ENCODE results near the gene TWNK.

The TWNK gene

GRCh38 chr10:100993986-100994708 lies 6.8 kb downstream of the TWNK start:
- Histone ChIP-seq H3K27me3 (no peaks in the 10 kb centered on the region), H3K9me3 (no peaks in the 10 kb centered on the region), H3K4me3 (ENCODE audit: low read depth in 1 of 2, low read length in 1 of 2) (no peak overlapping the region), H3K4me1 (ENCODE audit: control insufficient read depth in 1 of 2, insufficient read depth in 1 of 2, low read depth in 1 of 2, low read length in 1 of 2) (peaks cover 22 to 25% of the 10 kb centered on the region in 2 experiments), H3K36me3 (no peaks in the 10 kb centered on the region), H3K27ac (no peak overlapping the region)
- no peak for TF ChIP-seq CTCF (IDR thresholded peaks at IDR 0.05)

- Histone ChIP-seq H3K9me3 (no peaks in the 10 kb centered on the region), H3K36me3 (no peaks in the 10 kb centered on the region), H3K4me1 (ENCODE audit: control insufficient read depth in 1 of 2, insufficient read depth in 1 of 2, low read depth in 1 of 2, low read length in 1 of 2) (peaks cover 27 to 32% of the 10 kb centered on the region in 2 experiments), H3K4me3 (ENCODE audit: low read depth in 1 of 2, low read length in 1 of 2) (no peak overlapping the region), H3K27ac (no peak overlapping the region), H3K27me3 (no peaks in the 10 kb centered on the region)
- TF ChIP-seq CTCF (IDR thresholded peaks at IDR 0.05): no peak
Observed at GRCh38 chr10:100995181-100995580, 7.8 kb downstream of the TWNK start.

GRCh38 chr10:100996678-100997359 lies 9.5 kb downstream of the TWNK start:
- Histone ChIP-seq H3K36me3 (no peaks in the 10 kb centered on the region), H3K4me3 (ENCODE audit: low read depth in 1 of 2, low read length in 1 of 2) (peak overlapping the region; percentile 91 to 94), H3K27me3 (no peaks in the 10 kb centered on the region), H3K4me1 (ENCODE audit: control insufficient read depth in 1 of 2, insufficient read depth in 1 of 2, low read depth in 1 of 2, low read length in 1 of 2) (peaks cover 28 to 38% of the 10 kb centered on the region in 2 experiments), H3K9me3 (no peaks in the 10 kb centered on the region), H3K27ac (peak overlapping the region; percentile 46)
- no peak for TF ChIP-seq CTCF (IDR thresholded peaks at IDR 0.05)

- peak overlapping the region; percentile 91 to 94 for H3K4me3 ChIP-seq (ENCODE audit: low read depth in 1 of 2, low read length in 1 of 2)
- no peaks in the 10 kb centered on the region for H3K9me3 ChIP-seq
- TF ChIP-seq CTCF (IDR thresholded peaks at IDR 0.05): peak; percentile 78
- H3K27ac ChIP-seq: peak overlapping the region; percentile 46
- no peaks in the 10 kb centered on the region for H3K27me3 ChIP-seq
- H3K36me3 ChIP-seq: no peaks in the 10 kb centered on the region
- H3K4me1 ChIP-seq (ENCODE audit: control insufficient read depth in 1 of 2, insufficient read depth in 1 of 2, low read depth in 1 of 2, low read length in 1 of 2): peaks cover 28 to 38% of the 10 kb centered on the region in 2 experiments
Observed at GRCh38 chr10:100997360-100998182, 10.2 kb downstream of the TWNK start.

- TF ChIP-seq CTCF (IDR thresholded peaks at IDR 0.05): no peak
- H3K27ac ChIP-seq: peak overlapping the region; percentile 58
- no peaks in the 10 kb centered on the region for H3K36me3 ChIP-seq
- H3K9me3 ChIP-seq: no peaks in the 10 kb centered on the region
- H3K27me3 ChIP-seq: no peaks in the 10 kb centered on the region
- H3K4me1 ChIP-seq (ENCODE audit: control insufficient read depth in 1 of 2, insufficient read depth in 1 of 2, low read depth in 1 of 2, low read length in 1 of 2): peaks cover 28 to 38% of the 10 kb centered on the region in 2 experiments
- peak overlapping the region; percentile 91 to 94 for H3K4me3 ChIP-seq (ENCODE audit: low read depth in 1 of 2, low read length in 1 of 2)
Observed at GRCh38 chr10:100998183-100998990, 11.0 kb downstream of the TWNK start.

Data from neutrophil (primary cell).